CD4-positive, alpha-beta T cell (primary cell): ENCODE measurements around the gene BLACAT1. TPM values are rescaled to one million over a fixed set of nuclear protein-coding genes. Genes with fewer than 3 reads are reported as not detected.
"Not testable (repeated sequence)": the region's sequence is repeated elsewhere in the genome, so short reads cannot be mapped to it uniquely, and the experiment has no call there.

ENCODE experiments used
- ATAC-seq: fragments of 200-7000 bp; cut with Tn5 transposase; one replicate; pipeline ENCODE4 v1.10.0; 2022; ENCODE audit warnings: mild to moderate bottlenecking; ENCODE audit not compliant: poor library complexity
- CTCF ChIA-PET: fragments of 350-600 bp; sonication (Branson Sonifier 250); formaldehyde crosslinking; loops from one replicate; lab custom pipeline; 2021; ENCODE audit warnings: antibody characterized with exemption, inconsistent platforms; lab: Charles Lee
- POLR2A ChIA-PET: fragments of 350-600 bp; sonication (Branson Sonifier 250); formaldehyde crosslinking; loops from one replicate; lab custom pipeline; 2021; ENCODE audit warnings: antibody characterized with exemption, inconsistent platforms; lab: Charles Lee
- DNase-seq, 14 experiments: peaks; one replicate each; pipeline ENCODE4 v3.0.0-alpha.2; 2013 to 2020; ENCODE audit warnings: mixed read lengths in 2 of 14
- H3K27ac ChIP-seq, 2 donors: one replicate each; pipeline versions ENCODE4 v1.5.1 to v1.7.0; 2013; ENCODE audit warnings: low read length in 2 of 2, low read depth in 1 of 2, mild to moderate bottlenecking in 1 of 2
- H3K27me3 ChIP-seq, 2 experiments: 1 replicate in 1 of 2; 2 replicates in 1 of 2; pipeline versions ENCODE4 v1.6.1 to v1.7.0; 2013; ENCODE audit warnings: low read length in 2 of 2, control low read depth in 1 of 2, mild to moderate bottlenecking in 1 of 2, moderate library complexity in 1 of 2; ENCODE audit not compliant: insufficient read depth in 2 of 2, control insufficient read depth in 1 of 2
- H3K36me3 ChIP-seq: one replicate; pipeline ENCODE4 v1.6.1; 2013; ENCODE audit warnings: low read length, control low read depth; ENCODE audit not compliant: insufficient read depth
- H3K4me1 ChIP-seq: one replicate; pipeline ENCODE4 v1.6.1; 2013; ENCODE audit warnings: low read length, control low read depth; ENCODE audit not compliant: insufficient read depth
- H3K4me3 ChIP-seq: one replicate; pipeline ENCODE4 v1.5.1; 2013; ENCODE audit warnings: mild to moderate bottlenecking, low read length, moderate library complexity
- H3K9me3 ChIP-seq, 2 experiments: 1 replicate in 1 of 2; 2 replicates in 1 of 2; pipeline versions ENCODE4 v1.6.1 to v1.7.0; 2013; ENCODE audit warnings: low read length in 2 of 2, mild to moderate bottlenecking in 2 of 2, control low read depth in 1 of 2, moderate library complexity in 1 of 2; ENCODE audit not compliant: control insufficient read depth in 1 of 2, insufficient read depth in 1 of 2
- H3K27ac Mint-ChIP-seq: one replicate; pipeline ENCODE4 v1.8.0; 2020; ENCODE audit warnings: mixed read lengths
- H3K27me3 Mint-ChIP-seq: one replicate; pipeline ENCODE4 v1.8.0; 2021; ENCODE audit warnings: mixed read lengths
- H3K36me3 Mint-ChIP-seq: one replicate; pipeline ENCODE4 v1.8.0; 2021; ENCODE audit warnings: low read depth, mixed read lengths
- H3K4me1 Mint-ChIP-seq: one replicate; pipeline ENCODE4 v1.8.0; 2021; ENCODE audit warnings: low read depth, mixed read lengths
- H3K4me3 Mint-ChIP-seq: one replicate; pipeline ENCODE4 v1.8.0; 2020; ENCODE audit warnings: mild to moderate bottlenecking, mixed read lengths
- H3K9me3 Mint-ChIP-seq: one replicate; pipeline ENCODE4 v1.8.0; 2020; ENCODE audit warnings: mixed read lengths
- intact Hi-C, 2 experiments: fragments of 100-400 bp; cut with DNase I in 1 of 2; cut with micrococcal nuclease in 1 of 2; formaldehyde crosslinking; loops; one replicate each; pipeline versions ENCODE4 v1.15.1 to v1.9.0; 2023 to 2025; cut with DNase I, micrococcal nuclease
- total RNA-seq, 174 experiments: library from RNA in 2 of 174; stranded (reverse) in 2 of 174; gene quantifications; one replicate each; pipeline ENCODE4 v1.2.3 and lab custom pipeline; 2021 to 2026
- TF ChIP-seq, protein P1 (sequence below): fragments of 200-600 bp; IDR thresholded peaks from one replicate; pipeline ENCODE4 v1.8.0; 2022; ENCODE audit warnings: antibody characterized with exemption, mild to moderate bottlenecking

Gene BLACAT1
- total RNA-seq, 2 experiments from 2014 or later: not detected

DNA sequence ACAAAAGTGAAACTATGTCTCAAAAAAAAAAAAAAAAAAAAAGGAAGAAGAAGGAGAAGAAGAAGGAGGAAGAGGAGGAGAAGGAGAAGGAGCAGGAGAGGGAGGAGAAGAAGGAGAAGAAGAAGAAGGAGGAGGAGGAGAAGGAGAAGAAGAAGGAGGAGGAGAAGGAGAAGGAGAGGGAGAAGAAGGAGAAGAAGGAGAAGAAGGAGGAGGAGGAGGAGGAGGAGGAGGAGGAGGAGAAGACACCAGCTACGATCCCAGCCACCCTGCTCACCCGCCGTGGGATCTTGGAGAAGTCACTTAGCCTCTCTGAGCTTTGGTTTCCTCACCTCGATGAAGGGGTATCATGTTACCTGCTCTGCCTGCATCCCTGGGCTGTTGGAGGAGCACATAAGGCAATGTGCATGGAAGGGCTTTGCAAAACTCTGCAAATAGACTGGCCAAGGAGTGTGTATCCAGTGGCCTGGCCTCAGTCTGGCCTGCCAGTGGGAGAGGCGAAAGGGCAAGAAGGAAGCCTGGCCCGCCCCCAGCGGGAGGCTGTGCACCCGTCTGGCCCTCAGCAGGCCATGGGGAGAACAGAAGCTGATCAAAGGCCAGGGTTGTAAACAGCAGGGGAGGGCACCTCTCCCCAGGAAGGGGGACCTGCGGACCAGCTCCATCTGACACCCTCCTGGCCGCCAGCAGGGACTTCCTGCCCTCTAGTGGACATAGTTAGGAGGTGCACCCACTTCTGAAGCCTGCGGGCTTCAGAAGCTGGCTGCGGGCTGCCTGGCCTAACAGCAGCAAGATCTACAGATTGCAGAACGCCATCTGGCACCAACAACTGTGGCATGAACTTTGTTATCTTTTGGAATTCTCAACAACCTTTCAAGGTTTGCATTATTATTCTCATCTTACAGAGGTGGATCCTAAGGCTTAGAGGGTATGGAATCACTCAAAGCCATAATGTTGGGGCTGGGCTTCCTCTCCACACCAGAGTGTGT lies 29.4 kb upstream of the BLACAT1 start:
- TF ChIP-seq, protein P1, sequence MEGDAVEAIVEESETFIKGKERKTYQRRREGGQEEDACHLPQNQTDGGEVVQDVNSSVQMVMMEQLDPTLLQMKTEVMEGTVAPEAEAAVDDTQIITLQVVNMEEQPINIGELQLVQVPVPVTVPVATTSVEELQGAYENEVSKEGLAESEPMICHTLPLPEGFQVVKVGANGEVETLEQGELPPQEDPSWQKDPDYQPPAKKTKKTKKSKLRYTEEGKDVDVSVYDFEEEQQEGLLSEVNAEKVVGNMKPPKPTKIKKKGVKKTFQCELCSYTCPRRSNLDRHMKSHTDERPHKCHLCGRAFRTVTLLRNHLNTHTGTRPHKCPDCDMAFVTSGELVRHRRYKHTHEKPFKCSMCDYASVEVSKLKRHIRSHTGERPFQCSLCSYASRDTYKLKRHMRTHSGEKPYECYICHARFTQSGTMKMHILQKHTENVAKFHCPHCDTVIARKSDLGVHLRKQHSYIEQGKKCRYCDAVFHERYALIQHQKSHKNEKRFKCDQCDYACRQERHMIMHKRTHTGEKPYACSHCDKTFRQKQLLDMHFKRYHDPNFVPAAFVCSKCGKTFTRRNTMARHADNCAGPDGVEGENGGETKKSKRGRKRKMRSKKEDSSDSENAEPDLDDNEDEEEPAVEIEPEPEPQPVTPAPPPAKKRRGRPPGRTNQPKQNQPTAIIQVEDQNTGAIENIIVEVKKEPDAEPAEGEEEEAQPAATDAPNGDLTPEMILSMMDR: peak; percentile 90
- intact Hi-C loops: loop anchor here (1.0 to 5.0 kb wide), 7 partner anchors 43 to 212 kb away; no protein-coding TSS in a partner anchor
- POLR2A ChIA-PET: interaction anchor here (0.7 to 1.3 kb wide), 5 partner anchors 131 to 363 kb away, joined by 3 to 8 read pairs (median 4); partner anchors contain the start of gene RBBP5

DNA sequence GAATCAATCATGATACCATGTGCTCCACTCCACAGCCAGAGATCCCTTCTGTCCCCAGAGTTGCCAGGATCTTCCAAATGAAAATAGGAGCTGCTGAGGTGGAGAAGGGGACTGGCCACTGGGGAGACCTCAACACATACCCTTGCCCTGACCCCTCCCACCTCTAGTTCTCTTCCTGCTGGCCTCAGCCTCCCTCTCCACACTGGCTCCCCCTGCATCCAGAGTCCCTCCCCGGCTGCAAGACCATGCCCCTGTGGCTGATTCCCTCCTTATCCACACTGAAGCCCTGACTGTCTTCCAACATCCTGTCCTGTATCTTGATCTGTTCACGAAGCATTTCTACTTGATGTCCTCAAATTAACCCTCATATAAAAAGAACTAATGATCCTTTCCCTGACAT lies 27.5 kb upstream of the BLACAT1 start:
- DNase-seq: no peak
- Histone ChIP-seq H3K9me3 (no peaks in the 10 kb centered on the region), H3K4me1 (peaks cover 42% of the 10 kb centered on the region), H3K27ac (no peak overlapping the region), H3K4me3 (no peak overlapping the region), H3K36me3 (no peaks in the 10 kb centered on the region), H3K27me3 (peaks cover 7 to 12% of the 10 kb centered on the region in 2 experiments)
- Mint-ChIP-seq H3K27me3 (peaks cover 70% of the 10 kb centered on the region), H3K4me1 (peaks cover 17% of the 10 kb centered on the region), H3K36me3 (no peaks in the 10 kb centered on the region), H3K4me3 (no peak overlapping the region), H3K9me3 (no peaks in the 10 kb centered on the region), H3K27ac (no peak overlapping the region)
- intact Hi-C loops: no loop called here
- TF ChIP-seq, protein P1: no peak
- no peak for ATAC-seq
- ChIA-PET POLR2A (no interaction called here), CTCF (no interaction called here)

More for the DNA sequence above, 29.4 kb upstream of the BLACAT1 start:
- Mint-ChIP-seq H3K4me3 (no peak overlapping the region), H3K4me1 (peaks cover 12% of the 10 kb centered on the region), H3K9me3 (no peaks in the 10 kb centered on the region), H3K27ac (no peak overlapping the region), H3K27me3 (peaks cover 79% of the 10 kb centered on the region), H3K36me3 (no peaks in the 10 kb centered on the region)
- H3K27me3 ChIP-seq: peaks cover 7 to 12% of the 10 kb centered on the region in 2 experiments
- CTCF ChIA-PET: interaction anchor here (0.6 to 2.5 kb wide), 40 partner anchors 9 to 552 kb away, joined by 3 to 39 read pairs (median 4); partner anchors contain the start of genes DSTYK and NUAK2
- H3K4me1 ChIP-seq: peaks cover 29% of the 10 kb centered on the region
- DNase-seq: peak; percentile 42 to 86 (median 56)
- no peaks in the 10 kb centered on the region for H3K36me3 ChIP-seq
- no peak overlapping the region for H3K27ac ChIP-seq
- no peak overlapping the region for H3K4me3 ChIP-seq
- H3K9me3 ChIP-seq: no peaks in the 10 kb centered on the region
- peak; percentile 78 for ATAC-seq

DNA sequence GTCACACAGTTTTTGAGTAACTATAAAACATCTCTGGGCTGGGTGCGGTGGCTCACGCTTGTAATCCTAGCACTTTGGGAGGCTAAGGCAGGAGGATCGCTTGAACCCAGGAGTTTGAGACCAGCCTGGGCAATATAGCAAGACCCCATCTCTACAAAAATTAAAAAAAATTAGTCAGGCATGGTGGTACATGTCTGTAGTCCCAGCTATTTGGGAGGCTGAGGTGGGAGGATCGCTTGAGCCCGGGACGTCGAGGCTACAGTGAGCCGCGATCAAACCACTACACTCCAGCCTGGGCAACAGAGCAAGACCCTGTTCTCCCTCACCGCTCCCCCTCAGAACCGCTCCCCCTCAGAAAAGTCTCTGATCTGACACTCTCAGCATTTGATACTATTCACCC lies 26.7 kb upstream of the BLACAT1 start:
- H3K27ac Mint-ChIP-seq, H3K9me3 Mint-ChIP-seq, H3K27ac ChIP-seq, H3K9me3 ChIP-seq, CTCF ChIA-PET, ATAC-seq, H3K4me3 Mint-ChIP-seq, H3K36me3 ChIP-seq, H3K36me3 Mint-ChIP-seq, DNase-seq, H3K4me3 ChIP-seq, intact Hi-C loops, POLR2A ChIA-PET: not testable (repeated sequence)
- Histone ChIP-seq H3K4me1 (peaks cover 42% of the 10 kb centered on the region), H3K27me3 (peaks cover 7 to 12% of the 10 kb centered on the region in 2 experiments)
- Mint-ChIP-seq H3K27me3 (peaks cover 64% of the 10 kb centered on the region), H3K4me1 (peaks cover 17% of the 10 kb centered on the region)
